Body of pancreas (tissue), 4 donors: ENCODE measurements around the gene SUSD3. TPM values are rescaled to one million over a fixed set of nuclear protein-coding genes. Genes with fewer than 3 reads are reported as not detected.
A peak's percentile ranks its signal among the peaks of the same experiment; 100 is the strongest.

Source experiments
- ATAC-seq: fragments of 150-250 bp; one replicate; pipeline ENCODE4 v1.9.1; 2016
- DNase-seq, 4 donors: peaks; one replicate each; pipeline ENCODE4 v3.0.0-alpha.2; 2019
- H3K27ac ChIP-seq, 4 donors: fragments of 200-600 bp; sonication (generic); 1 replicate in 3 of 4; 2 replicates in 1 of 4; pipeline versions ENCODE4 v1.5.1 to v1.6.1; 2016 to 2019; ENCODE audit warnings: mild to moderate bottlenecking in 1 of 4, mixed read lengths in 1 of 4, moderate library complexity in 1 of 4
- H3K27me3 ChIP-seq, 2 donors: fragments of 200-600 bp; sonication (generic); one replicate each; pipeline ENCODE4 v1.6.0; 2016; ENCODE audit warnings: mild to moderate bottlenecking in 1 of 2
- H3K36me3 ChIP-seq, 2 donors: fragments of 200-600 bp; sonication (generic); replicated peaks in 1 of 2; 2 replicates each; pipeline ENCODE4 v1.5.1; 2016; ENCODE audit warnings: low read depth in 2 of 2; ENCODE audit not compliant: insufficient read depth in 1 of 2
- H3K4me1 ChIP-seq: fragments of 200-600 bp; sonication (generic); one replicate; pipeline ENCODE4 v1.6.0; 2016
- H3K4me3 ChIP-seq, 2 donors: fragments of 200-600 bp; sonication (generic); 1 replicate in 1 of 2; 2 replicates in 1 of 2; pipeline ENCODE4 v1.5.1; 2016 to 2019
- H3K9me3 ChIP-seq, 3 donors: fragments of 200-600 bp; sonication (generic); 1 replicate in 2 of 3; 2 replicates in 1 of 3; pipeline ENCODE4 v1.5.1; 2016
- POLR2A ChIP-seq, 3 donors: fragments of 450-650 bp; IDR thresholded peaks; one replicate each; pipeline ENCODE4 v1.6.1; 2016; ENCODE audit warnings: antibody characterized with exemption in 3 of 3, mild to moderate bottlenecking in 2 of 3
- WGBS, 2 donors: methylation state at CpG; one replicate each; pipeline ENCODE4 v1.1.5; 2017; 5-methylcytosine and 5-hydroxymethylcytosine counted together
- intact Hi-C: fragments of 100-400 bp; cut with DNase I; formaldehyde crosslinking; loops from one replicate; pipeline ENCODE4 v1.15.1; 2023
- total RNA-seq, 2 donors: library from RNA; depleted of rRNA; stranded (reverse); fragments of >200 nt; gene quantifications; one replicate each; pipeline ENCODE4 v1.1.0, GENCODE V29; 2016
- TF ChIP-seq, protein P1 (sequence below), 7 experiments: fragments of 450-650 bp in 4 of 7; fragments of 200-600 bp in 3 of 7; sonication (generic) in 3 of 7; IDR thresholded peaks; one replicate each; pipeline ENCODE4 v1.5.1; 2016 to 2019; ENCODE audit warnings: antibody characterized with exemption in 7 of 7

The SUSD3 gene
- total RNA-seq, 2 donors from 2014 or later: 3.6 TPM; not detected in 1

DNA sequence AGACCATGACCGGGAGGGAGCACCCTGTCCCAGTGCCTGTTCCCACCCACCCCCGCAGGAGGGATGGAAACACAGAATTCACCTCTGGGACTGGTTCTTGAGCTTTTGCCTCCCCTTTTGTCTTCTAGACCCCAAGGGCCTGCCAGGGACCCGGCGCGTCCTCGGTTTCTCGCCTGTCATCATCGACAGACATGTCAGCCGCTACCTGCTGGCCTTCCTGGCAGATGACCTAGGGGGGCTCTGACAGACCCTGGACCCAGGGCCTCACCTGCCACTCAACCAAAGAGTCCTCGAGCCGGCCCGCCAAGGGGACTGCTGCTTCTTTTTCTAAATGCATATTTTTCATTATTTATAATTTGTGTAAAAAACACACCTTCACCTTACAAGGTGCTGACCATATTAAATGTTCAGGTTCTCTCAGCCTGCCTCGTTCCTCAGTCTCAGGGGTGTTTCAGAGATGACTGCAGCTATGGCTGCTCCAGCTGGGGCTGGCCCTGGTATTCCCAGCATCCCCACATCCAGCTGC is 54.4 kb downstream of the SUSD3 start:
- peak in 3 of 4 donors; percentile 1 to 8 (median 3) for DNase-seq
- ATAC-seq: no peak
- intact Hi-C loops: no loop called here
- H3K36me3 ChIP-seq: no peaks in the 10 kb centered on the region
- H3K4me3 ChIP-seq: no peak overlapping the region
- peaks cover 5% of the 10 kb centered on the region for H3K4me1 ChIP-seq
- no peak overlapping the region for H3K27ac ChIP-seq
- TF ChIP-seq, protein P1, sequence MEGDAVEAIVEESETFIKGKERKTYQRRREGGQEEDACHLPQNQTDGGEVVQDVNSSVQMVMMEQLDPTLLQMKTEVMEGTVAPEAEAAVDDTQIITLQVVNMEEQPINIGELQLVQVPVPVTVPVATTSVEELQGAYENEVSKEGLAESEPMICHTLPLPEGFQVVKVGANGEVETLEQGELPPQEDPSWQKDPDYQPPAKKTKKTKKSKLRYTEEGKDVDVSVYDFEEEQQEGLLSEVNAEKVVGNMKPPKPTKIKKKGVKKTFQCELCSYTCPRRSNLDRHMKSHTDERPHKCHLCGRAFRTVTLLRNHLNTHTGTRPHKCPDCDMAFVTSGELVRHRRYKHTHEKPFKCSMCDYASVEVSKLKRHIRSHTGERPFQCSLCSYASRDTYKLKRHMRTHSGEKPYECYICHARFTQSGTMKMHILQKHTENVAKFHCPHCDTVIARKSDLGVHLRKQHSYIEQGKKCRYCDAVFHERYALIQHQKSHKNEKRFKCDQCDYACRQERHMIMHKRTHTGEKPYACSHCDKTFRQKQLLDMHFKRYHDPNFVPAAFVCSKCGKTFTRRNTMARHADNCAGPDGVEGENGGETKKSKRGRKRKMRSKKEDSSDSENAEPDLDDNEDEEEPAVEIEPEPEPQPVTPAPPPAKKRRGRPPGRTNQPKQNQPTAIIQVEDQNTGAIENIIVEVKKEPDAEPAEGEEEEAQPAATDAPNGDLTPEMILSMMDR (IDR thresholded peaks at IDR 0.05): no peak
- TF ChIP-seq POLR2A (IDR thresholded peaks at IDR 0.05): no peak
- H3K27me3 ChIP-seq: no peaks in the 10 kb centered on the region
- 84 to 93% methylated on average over 11 to 13 of the region's 13 CpGs for WGBS, 2 donors
- no peaks in the 10 kb centered on the region for H3K9me3 ChIP-seq

DNA sequence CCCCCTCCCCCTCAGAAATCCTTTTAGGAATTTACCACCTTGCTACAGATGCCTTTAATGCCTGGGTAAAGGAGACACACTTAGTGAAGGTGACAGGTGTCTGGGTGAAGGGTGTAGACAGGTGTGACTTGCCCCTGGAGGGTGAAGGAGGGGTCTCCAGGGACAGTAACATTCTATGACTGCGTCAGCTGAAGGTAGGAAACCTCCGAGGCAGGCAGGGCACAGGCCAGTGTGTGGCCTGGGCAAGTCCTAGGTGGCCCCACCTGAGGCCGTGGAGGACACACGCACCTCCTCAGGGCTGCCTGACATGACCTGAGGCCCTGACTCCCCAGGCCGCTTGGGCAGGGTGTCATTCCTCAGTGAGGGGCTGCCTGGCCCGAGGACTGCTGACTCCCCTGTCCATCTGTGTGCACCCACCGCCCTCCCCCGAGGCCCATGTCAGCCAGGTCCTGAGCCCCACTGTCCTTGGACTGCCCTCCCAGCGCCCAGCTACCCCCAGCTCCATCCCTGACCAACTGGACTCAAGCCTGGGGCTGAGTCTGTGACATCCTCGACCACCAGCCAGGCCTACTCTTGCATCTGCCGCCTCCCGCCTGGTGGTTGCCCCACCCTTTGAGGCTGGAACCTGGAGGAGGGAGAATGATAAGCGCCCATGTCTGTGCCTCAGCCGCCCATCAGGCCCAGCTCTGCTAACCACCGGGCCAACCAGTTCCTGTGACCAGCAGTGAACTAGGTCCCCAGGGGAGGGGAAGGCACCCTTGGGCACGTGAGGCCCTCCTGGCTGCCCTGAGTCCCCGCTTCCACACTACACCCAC is 55.9 kb downstream of the SUSD3 start:
- intact Hi-C loops: no loop called here
- Histone ChIP-seq H3K4me1 (peaks cover 2% of the 10 kb centered on the region), H3K9me3 (no peaks in the 10 kb centered on the region), H3K27ac (no peak overlapping the region), H3K27me3 (no peaks in the 10 kb centered on the region), H3K4me3 (no peak overlapping the region), H3K36me3 (no peaks in the 10 kb centered on the region)
- DNase-seq (peak in 3 of 4 donors; percentile 5 to 13 (median 6)), ATAC-seq (no peak)
- TF ChIP-seq, protein P1 (IDR thresholded peaks at IDR 0.05): no peak
- no peak for TF ChIP-seq POLR2A (IDR thresholded peaks at IDR 0.05)
- WGBS, 2 donors: 82 to 91% methylated on average over 9 to 17 of the region's 17 CpGs

DNA sequence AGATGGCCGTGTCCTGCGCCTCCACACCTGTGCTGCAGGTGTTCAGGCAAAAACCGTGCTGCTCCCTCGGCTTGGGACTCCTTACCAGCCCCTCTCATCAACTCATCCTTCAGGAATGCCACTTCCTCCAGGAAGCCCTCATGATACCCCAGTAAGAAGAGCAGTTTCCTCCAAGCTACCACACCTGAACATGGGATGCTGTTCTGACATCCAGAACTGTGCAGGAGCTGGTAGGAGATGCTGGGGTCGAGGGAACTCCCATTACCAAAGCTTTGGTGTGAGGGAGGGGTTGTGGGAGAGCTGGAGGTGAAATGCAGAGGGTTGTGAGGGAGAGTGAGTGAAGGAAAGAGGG is 56.5 kb downstream of the SUSD3 start:
- 72 to 78% methylated on average over 2 to 5 of the region's 5 CpGs for WGBS, 2 donors
- Histone ChIP-seq H3K4me1 (peaks cover 7% of the 10 kb centered on the region), H3K27me3 (no peaks in the 10 kb centered on the region), H3K27ac (no peak overlapping the region), H3K4me3 (no peak overlapping the region), H3K9me3 (no peaks in the 10 kb centered on the region), H3K36me3 (no peaks in the 10 kb centered on the region)
- peak in 1 of 4 donors; percentile 11 for DNase-seq
- ATAC-seq: no peak
- intact Hi-C loops: no loop called here
- no peak for TF ChIP-seq POLR2A (IDR thresholded peaks at IDR 0.05)
- TF ChIP-seq, protein P1 (IDR thresholded peaks at IDR 0.05): no peak

DNA sequence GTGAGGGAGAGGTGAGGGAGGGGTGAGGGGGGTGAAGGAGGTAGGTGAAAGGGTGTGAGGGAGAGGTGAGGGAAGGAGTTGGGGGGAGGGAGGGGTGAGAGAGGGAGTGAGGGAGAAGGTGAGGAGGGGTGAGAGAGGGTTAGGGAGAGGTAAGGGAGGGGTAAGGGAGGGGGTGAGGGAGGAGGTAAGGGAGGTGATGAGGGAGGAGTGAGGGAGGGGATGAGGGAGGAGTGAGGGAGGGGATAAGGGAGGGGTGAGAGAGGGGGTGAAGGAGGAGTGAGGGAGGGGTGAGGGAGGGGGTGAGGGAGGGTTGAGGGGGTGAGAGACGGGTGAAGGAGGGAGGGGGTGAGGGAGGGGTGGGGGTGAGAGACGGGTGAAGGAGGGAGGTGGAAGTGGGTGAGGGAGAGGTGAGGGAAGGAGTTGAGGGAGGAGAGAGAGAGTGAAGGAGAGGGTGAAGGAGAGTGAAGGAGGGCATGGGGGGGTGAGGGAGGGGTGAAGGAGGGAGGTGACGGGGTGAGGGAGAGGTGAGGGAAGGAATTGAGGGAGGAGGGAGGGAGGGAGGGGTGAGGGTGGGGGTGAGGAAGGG is 57.1 kb downstream of the SUSD3 start:
- Histone ChIP-seq H3K4me1 (peaks cover 14% of the 10 kb centered on the region), H3K27ac (peak overlapping the region; percentile 9 to 70 (median 54)), H3K27me3 (no peaks in the 10 kb centered on the region), H3K9me3 (no peaks in the 10 kb centered on the region), H3K4me3 (no peak overlapping the region), H3K36me3 (no peaks in the 10 kb centered on the region)
- DNase-seq: peak in 1 of 4 donors; percentile 2
- intact Hi-C loops: no loop called here
- no peak for ATAC-seq
- TF ChIP-seq POLR2A (IDR thresholded peaks at IDR 0.05): no peak
- TF ChIP-seq, protein P1 (IDR thresholded peaks at IDR 0.05): no peak
- WGBS, 2 donors: 41% methylated on average over 3 of the region's 3 CpGs; no CpG with 5 or more reads in 1 of the 2 donors
